H1 (cell line): Measurements from ENCODE around the gene NDUFB10. TPM values are rescaled to one million over a fixed set of nuclear protein-coding genes. Genes with fewer than 3 reads are reported as not detected.
A peak's percentile ranks its signal among the peaks of the same experiment; 100 is the strongest.

Experiments
- CTCF ChIA-PET: fragments of 300-600 bp; sonication (Branson Sonifier 250); formaldehyde crosslinking; loops from one replicate; lab custom pipeline; 2021; ENCODE audit not compliant: partially characterized antibody; lab: Charles Lee
- POLR2A ChIA-PET: fragments of 300-600 bp; sonication (Branson Sonifier 250); formaldehyde crosslinking; loops from one replicate; lab custom pipeline; 2021; ENCODE audit warnings: inconsistent platforms; ENCODE audit not compliant: partially characterized antibody; lab: Charles Lee
- DNase-seq, 2 experiments: peaks; one replicate each; pipeline versions ENCODE4 v3.0.0 to v3.0.0-alpha.2; 2010 to 2022; ENCODE audit warnings: low spot score in 2 of 2, low read depth in 1 of 2, mixed read lengths in 1 of 2
- FAIRE-seq: peaks from 2 replicates; lab custom pipeline; 2011; peaks lifted over from hg19 to GRCh38; lab: Jason Lieb, UNC
- H2AFZ ChIP-seq: 2 replicates; pipeline ENCODE4 v1.8.1; 2012; ENCODE audit warnings: low read length, inconsistent platforms
- H2AK5ac ChIP-seq: 2 replicates; pipeline ENCODE4 v1.6.1; 2013; ENCODE audit warnings: low read depth, low read length
- H2BK120ac ChIP-seq: replicated peaks from 2 replicates; pipeline ENCODE3; 2013; ENCODE audit warnings: low read depth, low read length, inconsistent platforms
- H2BK12ac ChIP-seq: 2 replicates; pipeline ENCODE4 v1.6.1; 2013; ENCODE audit warnings: low read depth, low read length
- H2BK15ac ChIP-seq: 2 replicates; pipeline ENCODE4 v1.6.1; 2013; ENCODE audit warnings: low read length
- H2BK20ac ChIP-seq: 2 replicates; pipeline ENCODE4 v1.6.1; 2013; ENCODE audit warnings: low read length
- H2BK5ac ChIP-seq: 2 replicates; pipeline ENCODE4 v1.6.1; 2013; ENCODE audit warnings: low read depth, low read length
- H3K14ac ChIP-seq: 2 replicates; pipeline ENCODE4 v1.6.1; 2013; ENCODE audit warnings: inconsistent platforms; ENCODE audit not compliant: insufficient read length
- H3K18ac ChIP-seq: 2 replicates; pipeline ENCODE4 v1.6.1; 2013; ENCODE audit warnings: low read length; ENCODE audit errors: extremely low read depth
- H3K23ac ChIP-seq: 2 replicates; pipeline ENCODE4 v1.6.1; 2013; ENCODE audit warnings: inconsistent platforms; ENCODE audit not compliant: insufficient read length
- H3K23me2 ChIP-seq: 2 replicates; pipeline ENCODE4 v1.6.1; 2013; ENCODE audit warnings: low read depth, low read length
- H3K27ac ChIP-seq: 2 replicates; pipeline ENCODE4 v1.6.1; 2011; ENCODE audit warnings: low read depth, low read length, inconsistent platforms
- H3K27me3 ChIP-seq, 4 experiments: replicated peaks in 1 of 4; 1 replicate in 1 of 4; 2 replicates in 3 of 4; pipeline versions ENCODE4 v1.6.1 to v1.8.1; 2011 to 2013; ENCODE audit warnings: low read length in 3 of 4, mild to moderate bottlenecking in 3 of 4, inconsistent platforms in 2 of 4, mixed read lengths in 2 of 4, moderate library complexity in 1 of 4; ENCODE audit not compliant: control insufficient read depth in 3 of 4, insufficient read depth in 3 of 4; ENCODE audit errors: extremely low read depth in 1 of 4
- H3K36me3 ChIP-seq, 4 experiments: 2 replicates each; pipeline versions ENCODE4 v1.6.1 to v1.8.1; 2011 to 2013; ENCODE audit warnings: mild to moderate bottlenecking in 4 of 4, low read length in 3 of 4, moderate library complexity in 2 of 4, control low read depth in 1 of 4, inconsistent platforms in 1 of 4; ENCODE audit not compliant: insufficient read depth in 4 of 4, control insufficient read depth in 2 of 4
- H3K4ac ChIP-seq: replicated peaks from 2 replicates; pipeline ENCODE3; 2013; ENCODE audit warnings: low read length, low read depth, mixed read lengths, inconsistent platforms; ENCODE audit not compliant: insufficient read length
- H3K4me1 ChIP-seq, 4 experiments: replicated peaks in 1 of 4; 1 replicate in 1 of 4; 2 replicates in 3 of 4; pipeline versions ENCODE4 v1.6.1 to v1.8.1; 2011 to 2013; ENCODE audit warnings: low read length in 3 of 4, inconsistent platforms in 2 of 4, mixed read lengths in 1 of 4; ENCODE audit not compliant: insufficient read depth in 4 of 4, control insufficient read depth in 3 of 4
- H3K4me2 ChIP-seq, 2 experiments: 2 replicates each; pipeline versions ENCODE4 v1.6.1 to v1.8.1; 2011 to 2013; ENCODE audit warnings: low read depth in 2 of 2, low read length in 2 of 2, control low read depth in 1 of 2, inconsistent platforms in 1 of 2, mild to moderate bottlenecking in 1 of 2; ENCODE audit not compliant: insufficient read depth in 1 of 2
- H3K4me3 ChIP-seq, 4 experiments: fragments of 200-600, 300-600 bp in 1 of 4; sonication (generic), shearing (Covaris generic), sonication (Bioruptor Twin) in 1 of 4; 2 replicates each; pipeline versions ENCODE4 v1.5.1 to v1.8.1; 2011 to 2016; ENCODE audit warnings: low read length in 4 of 4, low read depth in 3 of 4, control low read depth in 2 of 4, inconsistent platforms in 2 of 4, mild to moderate bottlenecking in 2 of 4, mixed read lengths in 1 of 4, moderate library complexity in 1 of 4; ENCODE audit not compliant: insufficient read depth in 2 of 4; ENCODE audit errors: extremely low read depth in 1 of 4
- H3K56ac ChIP-seq: replicated peaks from 2 replicates; pipeline ENCODE3; 2013; ENCODE audit warnings: low read depth, mild to moderate bottlenecking, mixed read lengths, low read length, inconsistent platforms; ENCODE audit not compliant: insufficient read length
- H3K79me1 ChIP-seq: 2 replicates; pipeline ENCODE4 v1.6.1; 2013; ENCODE audit warnings: low read depth, low read length, control low read depth
- H3K79me2 ChIP-seq, 2 experiments: 2 replicates each; pipeline versions ENCODE4 v1.6.1 to v1.8.1; 2012 to 2013; ENCODE audit warnings: low read length in 2 of 2, mild to moderate bottlenecking in 2 of 2, inconsistent platforms in 1 of 2; ENCODE audit not compliant: insufficient read depth in 2 of 2, control insufficient read depth in 1 of 2
- H3K9ac ChIP-seq, 4 experiments: replicated peaks in 1 of 4; 1 replicate in 1 of 4; 2 replicates in 3 of 4; pipeline versions ENCODE4 v1.6.1 to v1.8.1; 2011 to 2013; ENCODE audit warnings: low read depth in 3 of 4, low read length in 3 of 4, control low read depth in 2 of 4, mild to moderate bottlenecking in 2 of 4, moderate library complexity in 2 of 4, inconsistent platforms in 1 of 4; ENCODE audit errors: extremely low read depth in 1 of 4
- H3K9me3 ChIP-seq, 2 experiments: 2 replicates each; pipeline versions ENCODE4 v1.6.1 to v1.8.1; 2012 to 2013; ENCODE audit warnings: mild to moderate bottlenecking in 2 of 2, moderate library complexity in 2 of 2, control low read depth in 1 of 2, inconsistent platforms in 1 of 2, low read depth in 1 of 2, low read length in 1 of 2, mixed read lengths in 1 of 2; ENCODE audit not compliant: insufficient read depth in 2 of 2
- H4K20me1 ChIP-seq, 2 experiments: replicated peaks in 1 of 2; 2 replicates each; pipeline versions ENCODE3 to v1.8.1; 2011 to 2013; ENCODE audit warnings: inconsistent platforms in 2 of 2, low read length in 2 of 2, mild to moderate bottlenecking in 1 of 2; ENCODE audit not compliant: insufficient read depth in 2 of 2, control insufficient read depth in 1 of 2
- H4K5ac ChIP-seq: 2 replicates; pipeline ENCODE4 v1.6.1; 2013; ENCODE audit warnings: low read length, low read depth, mixed read lengths, inconsistent platforms; ENCODE audit not compliant: insufficient read length
- H4K8ac ChIP-seq: 2 replicates; pipeline ENCODE4 v1.8.0; 2013; ENCODE audit warnings: mild to moderate bottlenecking, moderate library complexity, low read length, inconsistent platforms; ENCODE audit not compliant: insufficient read depth; ENCODE audit errors: extremely low read depth
- H4K91ac ChIP-seq: replicated peaks from 2 replicates; pipeline ENCODE3; 2013; ENCODE audit warnings: low read length, mixed read lengths, inconsistent platforms; ENCODE audit not compliant: insufficient read length
- ATF3 ChIP-seq: IDR thresholded peaks from 2 replicates; pipeline ENCODE4 v1.6.1; 2011; ENCODE audit warnings: low read depth, mild to moderate bottlenecking, low read length; ENCODE audit not compliant: insufficient read depth
- CHD1 ChIP-seq: IDR thresholded peaks from 2 replicates; pipeline ENCODE4 v1.6.1; 2012; ENCODE audit warnings: low read depth, low read length, improper control_type of control experiment
- CHD2 ChIP-seq: IDR thresholded peaks from 2 replicates; pipeline ENCODE4 v1.6.1; 2012; ENCODE audit warnings: low read length, improper control_type of control experiment
- EGR1 ChIP-seq: IDR thresholded peaks from 2 replicates; pipeline ENCODE4 v1.6.1; 2011; ENCODE audit warnings: low read depth, low read length, borderline replicate concordance
- EZH2 ChIP-seq: fragments of 200-600 bp; sonication (generic); IDR thresholded peaks from 2 replicates; pipeline ENCODE4 v1.7.1; 2012; ENCODE audit warnings: low read depth, mild to moderate bottlenecking, moderate library complexity, low read length, inconsistent platforms; ENCODE audit not compliant: severe bottlenecking
- GABPA ChIP-seq: IDR thresholded peaks from 2 replicates; pipeline ENCODE4 v1.6.1; 2011; ENCODE audit warnings: mild to moderate bottlenecking, low read length, moderate library complexity, borderline replicate concordance; ENCODE audit not compliant: insufficient read depth
- KDM5A ChIP-seq: fragments of 200-600 bp; IDR thresholded peaks from 2 replicates; pipeline ENCODE4 v1.7.1; 2012; ENCODE audit warnings: mild to moderate bottlenecking, low read length, inconsistent platforms, mixed read lengths
- PHF8 ChIP-seq: fragments of 200-600 bp; sonication (generic); conservative IDR thresholded peaks from 2 replicates; pipeline ENCODE4 v1.7.1; 2012; ENCODE audit warnings: low read depth, mild to moderate bottlenecking, inconsistent platforms, low read length, moderate library complexity
- POLR2A ChIP-seq, 2 experiments: IDR thresholded peaks; 1 replicate in 1 of 2; 2 replicates in 1 of 2; pipeline ENCODE4 v1.6.1; 2011; ENCODE audit warnings: low read depth in 2 of 2, low read length in 2 of 2, mild to moderate bottlenecking in 2 of 2; ENCODE audit errors: control extremely low read depth in 1 of 2
- POLR2AphosphoS5 ChIP-seq: IDR thresholded peaks from 2 replicates; pipeline ENCODE4 v1.6.1; 2011; ENCODE audit warnings: low read depth, low read length
- SAP30 ChIP-seq: fragments of 300-600 bp; sonication (generic); IDR thresholded peaks from 2 replicates; pipeline ENCODE4 v1.7.1; 2012; ENCODE audit warnings: low read length, moderate library complexity, mild to moderate bottlenecking, inconsistent platforms; ENCODE audit not compliant: insufficient read depth, insufficient replicate concordance
- TAF1 ChIP-seq: IDR thresholded peaks from 2 replicates; pipeline ENCODE4 v1.6.1; 2011; ENCODE audit warnings: mild to moderate bottlenecking, low read depth, low read length
- ZNF274 ChIP-seq: IDR thresholded peaks from 2 replicates; pipeline ENCODE4 v1.7.0; 2012; ENCODE audit warnings: low read length, borderline replicate concordance; ENCODE audit errors: extremely low read depth
- WGBS, 2 experiments: shearing (Covaris generic) in 1 of 2; methylation state at CpG; one replicate each; pipeline versions ENCODE4 v1.1.6 to v1.1.7; 2013 to 2015; ENCODE audit warnings: low lambda C conversion rate in 2 of 2, mixed read lengths in 2 of 2, inconsistent platforms in 1 of 2, low coverage in 1 of 2, missing lambda C conversion rate in 1 of 2; ENCODE audit not compliant: insufficient replicate concordance in 2 of 2, insufficient coverage in 1 of 2, insufficient read length in 1 of 2; ENCODE audit errors: extremely low coverage in 1 of 2, missing lambda C conversion rate in 1 of 2; 5-methylcytosine and 5-hydroxymethylcytosine counted together
- polyA plus RNA-seq, 7 experiments: library from polyadenylated mRNA; depleted of rRNA in 3 of 7; stranded (reverse) in 5 of 7; unstranded in 2 of 7; fragments of >200 nt in 5 of 7; fragments of 200-250 nt in 2 of 7; gene quantifications; 1 replicate in 5 of 7; 2 replicates in 1 of 7; 4 replicates in 1 of 7; pipeline versions ENCODE4 v1.2.1 to v1.2.3, GENCODE V29; 2011 to 2013; ENCODE audit warnings: missing spikeins in 2 of 7, mixed read lengths in 2 of 7
- total RNA-seq: library from RNA; stranded (reverse); fragmentation: NEBNext Ultra II Directional; extraction: Animal tissue kit (Norgen Biotek cat#: 25700); gene quantifications from 2 replicates; pipeline ENCODE4 v1.2.1, GENCODE V29; 2021

The NDUFB10 gene
- total and polyA plus RNA-seq, 2 of the 8 experiments (the other 6 are each of a cell fraction or from before 2014, with no cell fraction given), result 183 to 194 TPM

GRCh38 chr16:1961651-1962067, 2.3 kb downstream of the NDUFB10 start:
- Histone ChIP-seq H3K4me3 (0 out of 8 replicates have a peak overlapping the region, but pooled peaks of 1 of the 4 experiments have one; percentile 3), H4K91ac (no peak overlapping the region), H3K9ac (no peak overlapping the region; a peak in 2 of 7 replicates), H3K27me3 (peaks cover 0 to 2% (median 0%) of the 10 kb centered on the region in 4 experiments; a peak in 3 of 7 replicates), H2BK12ac (no peak overlapping the region), H3K56ac (no peak overlapping the region), H2BK20ac (no peak overlapping the region), H4K8ac (no peak overlapping the region), H3K4me2 (peak overlapping the region in 1 of 2 experiments; percentile 99; a peak in 2 of 4 replicates), H3K18ac (no peak overlapping the region), H3K4ac (no peak overlapping the region), H2BK5ac (no peak overlapping the region; the same call in 1 of the 2 replicates), H3K36me3 (peaks cover 17 to 34% (median 28%) of the 10 kb centered on the region in 4 experiments), H2BK120ac (no peak overlapping the region), H3K27ac (0 out of 2 replicates have a peak overlapping the region, but pooled peaks have one; percentile 30), H4K5ac (no peak overlapping the region), H3K9me3 (no peaks in the 10 kb centered on the region), H3K14ac (no peak overlapping the region), H3K79me2 (peaks cover 10 to 38% of the 10 kb centered on the region in 2 experiments), H3K79me1 (peaks cover 11% of the 10 kb centered on the region), H2AFZ (no peak overlapping the region), H3K23me2 (peaks cover 19% of the 10 kb centered on the region), H2BK15ac (no peak overlapping the region), H3K4me1 (peaks cover 0 to 22% (median 5%) of the 10 kb centered on the region in 4 experiments; a peak in 5 of 7 replicates), H3K23ac (no peak overlapping the region), H2AK5ac (no peak overlapping the region), H4K20me1 (peaks cover 12 to 17% of the 10 kb centered on the region in 2 experiments)
- FAIRE-seq, result no peak
- POLR2A ChIA-PET, result interaction anchor here (0.6 to 19.8 kb wide), 22 partner anchors 8 to 193 kb away, joined by 3 to 736 read pairs (median 6); partner anchors contain the start of genes EME2, FAHD1, GFER and HAGH
- no peak for DNase-seq
- CTCF ChIA-PET, result interaction anchor here (0.9 to 1.2 kb wide), 2 partner anchors 16 to 69 kb away, joined by 3 to 4 read pairs; no protein-coding TSS in a partner anchor
- 69% methylated on average over 6 of the region's 6 CpGs; no CpG with 5 or more reads in 1 of the 2 experiments for WGBS, 2 experiments
- TF ChIP-seq ZNF274 (no peak), POLR2A (IDR thresholded peaks at IDR 0.05; ENCODE audit: control extremely low read depth in 1 of 2, low read depth in 2 of 2, low read length in 2 of 2) (0 out of 3 replicates have a peak, but pooled peaks of 1 of the 2 experiments have one; percentile 2), CHD2 (0 out of 2 replicates have a peak, but pooled peaks have one; percentile 1), POLR2AphosphoS5 (peak; percentile 17), SAP30 (no peak), EGR1 (no peak), CHD1 (no peak), PHF8 (no peak), KDM5A (no peak), TAF1 (no peak), EZH2 (no peak), ATF3 (no peak), GABPA (no peak)
